GM12878 (cell line): ENCODE data around the gene GAK. TPM values are rescaled to one million over a fixed set of nuclear protein-coding genes. Genes with fewer than 3 reads are reported as not detected.

Experiments
- ATAC-seq: fragments of 200-7000 bp; cut with Tn5 transposase; 3 replicates; pipeline ENCODE4 v1.9.1; 2020; ENCODE audit warnings: mild to moderate bottlenecking, moderate library complexity
- BruUV-seq: library from RNA; stranded (reverse); fragments of 400-500 nt; replicated peaks from 2 replicates; lab custom pipeline; 2021; lab: Mats Ljungman, UMichigan
- CTCF ChIA-PET: fragments of 300-600 bp; sonication (Branson Sonifier 250); formaldehyde crosslinking; extraction: SDS; loops from one replicate; lab custom pipeline; 2021; ENCODE audit warnings: inconsistent platforms; lab: Yijun Ruan, JAX
- POLR2A ChIA-PET: fragments of 350-600 bp; formaldehyde crosslinking; extraction: SDS; loops from one replicate; lab custom pipeline; 2021; ENCODE audit warnings: inconsistent platforms; lab: Charles Lee
- RAD21 ChIA-PET: fragments of 300-600 bp; sonication (Branson Sonifier 250); formaldehyde crosslinking; loops from one replicate; lab custom pipeline; 2023; ENCODE audit warnings: antibody characterized with exemption; ENCODE audit not compliant: unreplicated experiment; lab: Charles Lee
- SMC1A ChIA-PET: fragments of 300-600 bp; sonication (Branson Sonifier 250); formaldehyde crosslinking; loops from one replicate; lab custom pipeline; 2023; ENCODE audit not compliant: unreplicated experiment, uncharacterized antibody; lab: Charles Lee
- DNase-seq: peaks from one replicate; pipeline ENCODE4 v3.0.0-alpha.2; 2011; ENCODE audit warnings: low read depth, low spot score
- FAIRE-seq: peaks from 3 replicates; lab custom pipeline; 2011; peaks lifted over from hg19 to GRCh38; lab: Jason Lieb, UNC
- H2AFZ ChIP-seq: 2 replicates; pipeline ENCODE4 v1.6.0; 2011; ENCODE audit warnings: low read depth, low read length, control low read depth; ENCODE audit not compliant: control insufficient read depth
- H3K27ac ChIP-seq: 2 replicates; pipeline ENCODE4 v1.5.1; 2011; ENCODE audit warnings: control low read depth; ENCODE audit not compliant: control insufficient read depth, insufficient read depth
- H3K27me3 ChIP-seq, 2 experiments: replicated peaks in 1 of 2; 2 replicates each; pipeline versions ENCODE4 v1.6.0 to v1.6.1; 2011; ENCODE audit warnings: low read length in 1 of 2; ENCODE audit not compliant: control insufficient read depth in 2 of 2, insufficient read depth in 2 of 2
- H3K36me3 ChIP-seq, 2 experiments: 2 replicates each; pipeline ENCODE4 v1.5.1; 2011; ENCODE audit warnings: low read length in 1 of 2; ENCODE audit not compliant: control insufficient read depth in 2 of 2, insufficient read depth in 2 of 2
- H3K4me1 ChIP-seq: 2 replicates; pipeline ENCODE4 v1.6.1; 2011; ENCODE audit warnings: mild to moderate bottlenecking, low read length, moderate library complexity, mixed read lengths; ENCODE audit not compliant: control insufficient read depth, insufficient read depth
- H3K4me2 ChIP-seq: 2 replicates; pipeline ENCODE4 v1.6.0; 2011; ENCODE audit warnings: control low read depth; ENCODE audit not compliant: control insufficient read depth, insufficient read depth
- H3K4me3 ChIP-seq: fragments of 200-600 bp; sonication (generic); 2 replicates; pipeline ENCODE4 v1.5.1; 2016
- H3K79me2 ChIP-seq: 2 replicates; pipeline ENCODE4 v1.6.0; 2011; ENCODE audit warnings: low read length; ENCODE audit not compliant: control insufficient read depth, insufficient read depth
- H3K9ac ChIP-seq: 2 replicates; pipeline ENCODE4 v1.8.0; 2011; ENCODE audit warnings: low read length, control low read depth, mixed read lengths; ENCODE audit not compliant: control insufficient read depth, insufficient read depth
- H3K9me3 ChIP-seq: replicated peaks from 3 replicates; pipeline ENCODE4 v1.5.1; 2011; ENCODE audit warnings: mild to moderate bottlenecking, low read length; ENCODE audit not compliant: control insufficient read depth, insufficient read depth
- H4K20me1 ChIP-seq: 2 replicates; pipeline ENCODE4 v1.6.0; 2011; ENCODE audit not compliant: control insufficient read depth, insufficient read depth
- ASH2L ChIP-seq: fragments of 300-600, 200-600 bp; sonication (generic); IDR thresholded peaks from 2 replicates; pipeline ENCODE4 v1.6.1; 2017; ENCODE audit warnings: low read depth, mild to moderate bottlenecking, borderline replicate concordance
- FOXM1 ChIP-seq: IDR thresholded peaks from 2 replicates; pipeline ENCODE4 v1.6.1; 2012; ENCODE audit warnings: low read depth, mild to moderate bottlenecking, inconsistent platforms, low read length, moderate library complexity
- KAT2A ChIP-seq: conservative IDR thresholded peaks from 2 replicates; pipeline ENCODE4 v1.6.1; 2011; ENCODE audit warnings: low read depth, low read length; ENCODE audit not compliant: control insufficient read depth
- KLF5 ChIP-seq: fragments of 450-650 bp; IDR thresholded peaks from 2 replicates; pipeline ENCODE4 v1.6.1; 2014; ENCODE audit warnings: mild to moderate bottlenecking; ENCODE audit not compliant: partially characterized antibody
- LARP7 ChIP-seq: fragments of 450-650 bp; IDR thresholded peaks from 2 replicates; pipeline ENCODE4 v1.6.1; 2017; ENCODE audit warnings: mild to moderate bottlenecking
- PML ChIP-seq: IDR thresholded peaks from 2 replicates; pipeline ENCODE4 v1.6.1; 2012; ENCODE audit warnings: low read length, inconsistent platforms
- RB1 ChIP-seq: fragments of 450-650 bp; formaldehyde crosslinking; IDR thresholded peaks from 2 replicates; pipeline ENCODE4 v1.6.1; 2017; ENCODE audit warnings: mild to moderate bottlenecking, borderline replicate concordance
- REST ChIP-seq: IDR thresholded peaks from 2 replicates; pipeline ENCODE4 v1.6.1; 2012; ENCODE audit warnings: mild to moderate bottlenecking, low read depth, low read length
- SIX5 ChIP-seq: IDR thresholded peaks from 2 replicates; pipeline ENCODE4 v1.6.1; 2011; ENCODE audit warnings: mild to moderate bottlenecking, low read depth, low read length, moderate library complexity; ENCODE audit not compliant: severe bottlenecking
- SKIL ChIP-seq: fragments of 450-650 bp; IDR thresholded peaks from 2 replicates; pipeline ENCODE4 v1.6.1; 2017; ENCODE audit warnings: mild to moderate bottlenecking, low read depth, inconsistent platforms; ENCODE audit not compliant: poor library complexity, severe bottlenecking
- YY1 ChIP-seq: IDR thresholded peaks from 2 replicates; pipeline ENCODE4 v1.6.1; 2011; ENCODE audit warnings: low read depth, mild to moderate bottlenecking, low read length
- ZNF217 ChIP-seq: fragments of 450-650 bp; IDR thresholded peaks from 2 replicates; pipeline ENCODE4 v1.6.1; 2017; ENCODE audit warnings: antibody characterized with exemption, mild to moderate bottlenecking
- ZNF274 ChIP-seq: IDR thresholded peaks from one replicate; pipeline ENCODE4 v1.8.0; 2011; ENCODE audit not compliant: insufficient read length, insufficient read depth
- ZNF592 ChIP-seq: fragments of 450-650 bp; IDR thresholded peaks from 2 replicates; pipeline ENCODE4 v1.6.1; 2017; ENCODE audit warnings: mild to moderate bottlenecking, moderate library complexity
- WGBS: methylation state at CpG from one replicate; pipeline ENCODE4 v1.1.6; 2016; ENCODE audit warnings: low lambda C conversion rate; ENCODE audit not compliant: insufficient replicate concordance, insufficient coverage; ENCODE audit errors: missing lambda C conversion rate; 5-methylcytosine and 5-hydroxymethylcytosine counted together
- in situ Hi-C: fragments of 300-500 bp; cut with MboI; formaldehyde crosslinking; loops from 9 replicates; pipeline ENCODE4 v1.14.3; 2018; ENCODE audit warnings: mixed read lengths
- intact Hi-C: fragments of 100-400 bp; cut with micrococcal nuclease; formaldehyde crosslinking; loops from one replicate; pipeline ENCODE4 v1.14.2; 2022; ENCODE audit not compliant: unreplicated experiment
- polyA plus RNA-seq, 11 experiments: library from polyadenylated mRNA; depleted of rRNA in 4 of 11; unstranded in 6 of 11; stranded (reverse) in 5 of 11; fragments of >200 nt; fragmentation: Nextera tagmentation in 4 of 11; fragmentation: Illumina TruSeq in 1 of 11; extraction: Ambion mirVana in 4 of 11; extraction: Trizol in 1 of 11; gene quantifications; 1 replicate in 1 of 11; 2 replicates in 10 of 11; pipeline versions ENCODE4 v1.2.1 to v1.2.3, GENCODE V29; 2011 to 2016; ENCODE audit warnings: inconsistent platforms in 2 of 11, missing spikeins in 2 of 11, low read depth in 1 of 11
- total RNA-seq, 4 experiments: library from RNA; depleted of rRNA in 3 of 4; stranded (reverse); fragments of >200 nt in 3 of 4; fragmentation: Illumina TruSeq in 1 of 4; extraction: Trizol in 1 of 4; gene quantifications; 2 replicates each; pipeline versions ENCODE4 v1.2.1 to v1.2.3, GENCODE V29; 2013 to 2021

Gene GAK
- total and polyA plus RNA-seq, 10 of the 15 experiments (the other 5 are each of a cell fraction or from before 2014, with no cell fraction given) = 0.82 to 127 (median 53.8) TPM

- Histone ChIP-seq H3K4me2 (no peak overlapping the region), H3K4me3 (no peak overlapping the region), H3K27me3 (peaks cover 0 to 9% of the 10 kb centered on the region in 2 experiments), H3K36me3 (no peaks in the 10 kb centered on the region), H4K20me1 (no peaks in the 10 kb centered on the region), H3K4me1 (no peaks in the 10 kb centered on the region), H3K79me2 (no peaks in the 10 kb centered on the region), H3K27ac (no peak overlapping the region), H2AFZ (no peak overlapping the region), H3K9me3 (no peaks in the 10 kb centered on the region; the same call in 2 of the 3 replicates), H3K9ac (no peak overlapping the region)
- ChIA-PET SMC1A (no interaction called here), CTCF (no interaction called here), RAD21 (no interaction called here), POLR2A (no interaction called here)
- FAIRE-seq (no peak), ATAC-seq (no peak), DNase-seq (no peak)
- BruUV-seq = no TSS peak
- intact Hi-C loops = no loop called here
- 43% methylated on average over 22 of the region's 24 CpGs for WGBS
- in situ Hi-C loops = no loop called here
- TF ChIP-seq KLF5 (no peak), LARP7 (no peak), RB1 (no peak), KAT2A (no peak), ZNF274 (no peak), REST (no peak), SIX5 (no peak), FOXM1 (no peak), YY1 (no peak), ZNF592 (no peak), SKIL (no peak), ZNF217 (no peak), PML (no peak), ASH2L (no peak)
Observed at GRCh38 chr4:820230-821172, 111.6 kb downstream of the GAK start.
